HG03280 (cell line): Measurements from ENCODE around the gene COA1.
"Not testable (repeated sequence)": the region's sequence is repeated elsewhere in the genome, so short reads cannot be mapped to it uniquely, and the experiment has no call there.

Experiments used
- ATAC-seq: cut with Tn5 transposase; IDR thresholded peaks from one replicate; pipeline ENCODE4 v1.9.1; 2021; ENCODE audit warnings: mild to moderate bottlenecking, moderate library complexity; ENCODE audit not compliant: unreplicated experiment

The COA1 gene

GRCh38 chr7:43609097-43609496, 120.2 kb downstream of the COA1 start:
- no peak for ATAC-seq

GRCh38 chr7:43604251-43604650, 125.1 kb downstream of the COA1 start:
- ATAC-seq: no peak

- no peak for ATAC-seq
Measured at GRCh38 chr7:43602256-43602655, 127.1 kb downstream of the COA1 start.

GRCh38 chr7:43600056-43600455, 129.3 kb downstream of the COA1 start:
- ATAC-seq: no peak

- ATAC-seq: not testable (repeated sequence)
Measured at GRCh38 chr7:43596426-43596825, 132.9 kb downstream of the COA1 start.

- ATAC-seq: no peak
Measured at GRCh38 chr7:43594020-43594419, 135.3 kb downstream of the COA1 start.

GRCh38 chr7:43593010-43593409, 136.3 kb downstream of the COA1 start:
- ATAC-seq: no peak

- ATAC-seq: no peak
Measured at GRCh38 chr7:43592326-43592725, 137.0 kb downstream of the COA1 start.

- ATAC-seq: no peak
Measured at GRCh38 chr7:43591558-43592180, 137.7 kb downstream of the COA1 start.

GRCh38 chr7:43590862-43591557, 138.3 kb downstream of the COA1 start:
- peak; percentile 71 for ATAC-seq

- ATAC-seq: no peak
Measured at GRCh38 chr7:43589728-43590127, 139.6 kb downstream of the COA1 start.
